WTC11 (cell line): ENCODE results near the gene CAMK1. TPM values are rescaled to one million over a fixed set of nuclear protein-coding genes. Genes with fewer than 3 reads are reported as not detected.

ENCODE experiments used
- ATAC-seq: fragments of 200-7000 bp; cut with Tn5 transposase; 2 replicates; pipeline ENCODE4 v1.10.0; 2021; ENCODE audit warnings: mild to moderate bottlenecking, moderate library complexity
- CTCF ChIA-PET: fragments of 300-600 bp; sonication (Branson Sonifier 250); formaldehyde crosslinking; loops from one replicate; lab custom pipeline; 2021; ENCODE audit warnings: antibody characterized with exemption; lab: Charles Lee
- POLR2A ChIA-PET: fragments of 350-600 bp; sonication (Branson Sonifier 250); formaldehyde crosslinking; loops from one replicate; lab custom pipeline; 2021; ENCODE audit warnings: antibody characterized with exemption; lab: Charles Lee
- DNase-seq: peaks from one replicate; pipeline ENCODE4 v3.0.0; 2021; ENCODE audit warnings: low spot score
- H3K27ac Mint-ChIP-seq: 2 replicates; pipeline ENCODE4 v1.8.0; 2021; ENCODE audit warnings: mixed read lengths
- H3K27me3 Mint-ChIP-seq: 2 replicates; pipeline ENCODE4 v1.8.0; 2021; ENCODE audit warnings: low read depth, mild to moderate bottlenecking, moderate library complexity, mixed read lengths
- H3K36me3 Mint-ChIP-seq: 2 replicates; pipeline ENCODE4 v1.8.0; 2021; ENCODE audit warnings: mixed read lengths
- H3K4me1 Mint-ChIP-seq: 2 replicates; pipeline ENCODE4 v1.8.0; 2022; ENCODE audit warnings: mixed read lengths
- H3K4me3 Mint-ChIP-seq: 2 replicates; pipeline ENCODE4 v1.8.0; 2021; ENCODE audit warnings: mild to moderate bottlenecking, moderate library complexity, mixed read lengths
- H3K9me3 Mint-ChIP-seq: 2 replicates; pipeline ENCODE4 v1.8.0; 2021; ENCODE audit warnings: mixed read lengths
- AFF4 ChIP-seq: sonication (generic); formaldehyde crosslinking; IDR thresholded peaks from 2 replicates; pipeline ENCODE4 v1.8.1; 2023; ENCODE audit warnings: mild to moderate bottlenecking, missing genetic modification reagents, borderline replicate concordance
- AR ChIP-seq: fragments of 250-450 bp; sonication (Bioruptor Pico); IDR thresholded peaks from 2 replicates; pipeline ENCODE4 v1.9.0; 2021; ENCODE audit warnings: mild to moderate bottlenecking
- ARID4B ChIP-seq: sonication (generic); formaldehyde crosslinking; IDR thresholded peaks from 2 replicates; pipeline ENCODE4 v1.8.0; 2023; ENCODE audit warnings: missing genetic modification reagents, mild to moderate bottlenecking, borderline replicate concordance
- ATF6 ChIP-seq: sonication (generic); formaldehyde crosslinking; IDR thresholded peaks from 2 replicates; pipeline ENCODE4 v1.8.1; 2023; ENCODE audit warnings: mild to moderate bottlenecking, missing genetic modification reagents
- CBFB ChIP-seq: sonication (generic); formaldehyde crosslinking; IDR thresholded peaks from 2 replicates; pipeline ENCODE4 v1.8.1; 2022; ENCODE audit warnings: mild to moderate bottlenecking, low read depth, missing genetic modification reagents
- CREB1 ChIP-seq: sonication (generic); formaldehyde crosslinking; IDR thresholded peaks from 2 replicates; pipeline ENCODE4 v1.8.0; 2023; ENCODE audit warnings: mild to moderate bottlenecking, missing genetic modification reagents
- EMX1 ChIP-seq: fragments of 250-450 bp; sonication (Bioruptor Pico); IDR thresholded peaks from 2 replicates; pipeline ENCODE4 v1.8.0; 2021; ENCODE audit warnings: mild to moderate bottlenecking
- FOXK1 ChIP-seq: sonication (generic); formaldehyde crosslinking; IDR thresholded peaks from 2 replicates; pipeline ENCODE4 v1.8.0; 2022; ENCODE audit warnings: mild to moderate bottlenecking, moderate library complexity, missing genetic modification reagents
- FOXP1 ChIP-seq: sonication (generic); formaldehyde crosslinking; IDR thresholded peaks from 2 replicates; pipeline ENCODE4 v1.8.0; 2022; ENCODE audit warnings: missing genetic modification reagents, mild to moderate bottlenecking, moderate library complexity, borderline replicate concordance
- IRF1 ChIP-seq: sonication (generic); formaldehyde crosslinking; IDR thresholded peaks from 2 replicates; pipeline ENCODE4 v1.8.0; 2023; ENCODE audit warnings: missing genetic modification reagents
- PRDM15 ChIP-seq: sonication (generic); formaldehyde crosslinking; IDR thresholded peaks from 2 replicates; pipeline ENCODE4 v1.8.0; 2022; ENCODE audit warnings: missing genetic modification reagents
- TCF7 ChIP-seq: sonication (generic); formaldehyde crosslinking; IDR thresholded peaks from 2 replicates; pipeline ENCODE4 v1.8.0; 2022; ENCODE audit warnings: mild to moderate bottlenecking, low read depth, missing genetic modification reagents, moderate library complexity
- ZNF532 ChIP-seq: fragments of 250-450 bp; sonication (Bioruptor Pico); IDR thresholded peaks from 2 replicates; pipeline ENCODE4 v1.9.0; 2021; ENCODE audit warnings: mild to moderate bottlenecking, borderline replicate concordance
- ZNF671 ChIP-seq: fragments of 250-450 bp; sonication (Bioruptor Pico); IDR thresholded peaks from 2 replicates; pipeline ENCODE4 v1.8.0; 2021; ENCODE audit warnings: mild to moderate bottlenecking
- total RNA-seq: library from RNA; stranded (reverse); gene quantifications from 3 replicates; pipeline ENCODE4 v1.2.3, GENCODE V29; 2021

Gene CAMK1
- total RNA-seq, 1 experiment from 2014 or later = 3.1 TPM

- TF ChIP-seq ZNF671 (no peak), TCF7 (no peak), ATF6 (no peak), ARID4B (CRISPR knock-in tag) (no peak), PRDM15 (CRISPR knock-in tag) (no peak), FOXK1 (no peak), AR (CRISPR knock-in tag) (no peak)
Observed at GRCh38 chr3:9791127-9791526, 21.4 kb upstream of the CAMK1 start (continued).

- ATAC-seq = no peak
- CTCF ChIA-PET = no interaction called here
- H3K27me3 Mint-ChIP-seq = no peaks in the 10 kb centered on the region; the same call in 1 of the 2 replicates
- TF ChIP-seq AFF4 (no peak), IRF1 (CRISPR knock-in tag) (no peak), EMX1 (no peak), ZNF532 (no peak), FOXP1 (CRISPR knock-in tag) (no peak), CREB1 (CRISPR knock-in tag) (no peak), CBFB (no peak)
Observed at GRCh38 chr3:9787714-9788113, 18.0 kb upstream of the CAMK1 start.

More at GRCh38 chr3:9787714-9788113, 18.0 kb upstream of the CAMK1 start:
- no peaks in the 10 kb centered on the region for H3K9me3 Mint-ChIP-seq
- POLR2A ChIA-PET = no interaction called here
- H3K36me3 Mint-ChIP-seq = peaks cover 58% of the 10 kb centered on the region
- peak overlapping the region; percentile 4 for H3K27ac Mint-ChIP-seq
- H3K4me3 Mint-ChIP-seq = no peak overlapping the region
- DNase-seq = no peak
- peaks cover 4% of the 10 kb centered on the region for H3K4me1 Mint-ChIP-seq
